ENCODE results near the gene OR5AU1.

The OR5AU1 gene

GRCh38 chr14:21106498-21107282 lies 49.2 kb downstream of the OR5AU1 start:
- DNase-seq: peak in 12 of 14 donors; percentile 29 to 82 (median 65)

DNA sequence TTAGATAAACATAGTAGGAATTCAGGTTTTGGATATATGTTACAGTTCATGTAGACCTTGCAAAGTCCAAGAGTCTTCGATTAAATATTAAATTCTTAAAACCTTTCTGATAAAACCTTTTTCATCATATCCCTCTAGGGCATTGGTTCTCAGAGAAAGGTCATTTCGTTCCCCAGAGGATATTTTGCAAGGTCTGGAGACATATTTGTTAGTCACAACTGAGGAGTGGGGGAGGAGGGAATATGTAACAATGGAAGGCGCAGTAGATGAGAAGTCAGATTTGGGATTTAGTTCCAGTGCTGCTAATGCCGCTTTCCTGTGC lies 49.7 kb downstream of the OR5AU1 start:
- peak in 1 of 14 donors; percentile 38 for DNase-seq

DNA sequence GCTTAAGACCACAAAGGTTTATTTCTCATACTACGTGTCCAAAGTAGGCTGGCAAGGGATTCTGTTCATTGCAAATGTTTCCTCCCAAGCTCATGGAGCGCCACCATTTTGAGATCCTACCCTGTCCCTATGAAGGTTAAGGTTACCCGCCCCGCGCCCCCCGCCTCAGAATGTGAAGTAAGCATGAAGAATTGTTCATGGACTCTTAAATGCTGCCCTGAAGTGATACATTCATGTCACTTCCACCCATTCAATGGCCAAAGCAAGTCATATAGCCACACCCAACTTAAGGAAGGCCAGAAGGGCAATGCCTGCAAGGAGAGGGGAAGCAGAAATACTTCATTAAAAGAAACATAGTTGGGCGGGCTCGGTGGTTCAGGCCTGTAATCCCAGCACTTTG lies 50.8 kb downstream of the OR5AU1 start:
- DNase-seq: no peak

Data from C1 segment of cervical spinal cord (tissue), 14 donors.